ENCODE measurements around the gene PLTP.

DNA sequence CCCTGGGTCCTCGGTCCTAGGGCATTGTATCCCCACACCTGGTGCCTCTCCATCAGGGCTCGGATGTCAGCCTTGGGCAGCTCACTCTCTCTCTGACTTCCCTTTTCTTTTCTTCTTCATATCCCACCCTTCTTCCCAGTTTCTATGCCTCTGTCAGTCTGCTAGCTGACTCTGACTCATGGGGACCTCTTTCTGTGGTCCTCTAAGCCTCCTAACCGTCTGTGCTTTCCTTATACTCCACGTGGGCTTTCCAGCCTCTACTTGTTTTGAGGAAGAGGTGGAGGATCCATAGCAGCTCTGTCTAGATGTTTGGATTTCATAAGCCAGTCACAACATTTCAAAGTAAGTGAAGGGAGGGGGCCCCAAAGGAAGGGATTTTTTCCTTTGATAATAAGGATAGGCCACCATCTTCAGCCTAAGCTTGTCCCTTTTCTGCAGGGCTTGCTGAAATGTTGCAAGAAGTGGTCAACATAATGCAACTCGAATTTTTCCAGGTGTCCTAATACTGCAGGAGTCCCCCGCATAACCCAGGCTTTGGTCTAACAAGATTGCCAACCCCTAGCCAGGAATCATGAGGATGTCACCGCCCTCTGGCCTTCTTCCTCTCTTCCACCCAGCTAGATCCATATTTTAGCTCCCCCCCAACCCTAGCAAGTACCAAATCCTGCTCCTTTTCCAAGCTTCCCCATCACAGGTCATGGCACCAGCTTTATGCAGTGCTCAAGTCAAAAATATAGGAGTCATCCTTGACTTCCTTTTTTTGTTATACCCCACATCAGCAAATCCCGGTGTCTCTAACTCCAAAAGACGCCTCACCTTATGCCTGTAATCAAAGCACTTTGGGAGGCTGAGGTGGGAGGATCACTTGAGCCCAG is 8.7 kb upstream of the PLTP start:
- no peak for TF ChIP-seq FOSL1 (IDR thresholded peaks at IDR 0.05; ENCODE audit: low read depth)
- no peak for TF ChIP-seq EZH2 (IDR thresholded peaks at IDR 0.05)
- no peak for TF ChIP-seq POLR2AphosphoS5 (IDR thresholded peaks at IDR 0.05; ENCODE audit: low read depth, low read length)
- TF ChIP-seq, protein P1, sequence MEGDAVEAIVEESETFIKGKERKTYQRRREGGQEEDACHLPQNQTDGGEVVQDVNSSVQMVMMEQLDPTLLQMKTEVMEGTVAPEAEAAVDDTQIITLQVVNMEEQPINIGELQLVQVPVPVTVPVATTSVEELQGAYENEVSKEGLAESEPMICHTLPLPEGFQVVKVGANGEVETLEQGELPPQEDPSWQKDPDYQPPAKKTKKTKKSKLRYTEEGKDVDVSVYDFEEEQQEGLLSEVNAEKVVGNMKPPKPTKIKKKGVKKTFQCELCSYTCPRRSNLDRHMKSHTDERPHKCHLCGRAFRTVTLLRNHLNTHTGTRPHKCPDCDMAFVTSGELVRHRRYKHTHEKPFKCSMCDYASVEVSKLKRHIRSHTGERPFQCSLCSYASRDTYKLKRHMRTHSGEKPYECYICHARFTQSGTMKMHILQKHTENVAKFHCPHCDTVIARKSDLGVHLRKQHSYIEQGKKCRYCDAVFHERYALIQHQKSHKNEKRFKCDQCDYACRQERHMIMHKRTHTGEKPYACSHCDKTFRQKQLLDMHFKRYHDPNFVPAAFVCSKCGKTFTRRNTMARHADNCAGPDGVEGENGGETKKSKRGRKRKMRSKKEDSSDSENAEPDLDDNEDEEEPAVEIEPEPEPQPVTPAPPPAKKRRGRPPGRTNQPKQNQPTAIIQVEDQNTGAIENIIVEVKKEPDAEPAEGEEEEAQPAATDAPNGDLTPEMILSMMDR (IDR thresholded peaks at IDR 0.05 in 2 of 3, conservative IDR thresholded peaks at IDR 0.05 in 1 of 3; ENCODE audit: borderline replicate concordance in 1 of 3, insufficient read depth in 1 of 3, low read depth in 2 of 3, low read length in 2 of 3): no peak
- no peak for TF ChIP-seq POLR2A (IDR thresholded peaks at IDR 0.05; ENCODE audit: borderline replicate concordance, extremely low read depth, insufficient read depth, insufficient read length)
- TF ChIP-seq, protein P2, sequence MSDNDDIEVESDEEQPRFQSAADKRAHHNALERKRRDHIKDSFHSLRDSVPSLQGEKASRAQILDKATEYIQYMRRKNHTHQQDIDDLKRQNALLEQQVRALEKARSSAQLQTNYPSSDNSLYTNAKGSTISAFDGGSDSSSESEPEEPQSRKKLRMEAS (IDR thresholded peaks at IDR 0.05): no peak
- no peak for TF ChIP-seq RAD21 (IDR thresholded peaks at IDR 0.05; ENCODE audit: low read depth)
- TF ChIP-seq JUND (IDR thresholded peaks at IDR 0.05): no peak
- no peak for TF ChIP-seq ZNF274 (IDR thresholded peaks at IDR 0.05; ENCODE audit: low read depth, low read length)
- TF ChIP-seq ELF1 (IDR thresholded peaks at IDR 0.05; ENCODE audit: borderline replicate concordance, low read depth): no peak
- TF ChIP-seq, protein P3, sequence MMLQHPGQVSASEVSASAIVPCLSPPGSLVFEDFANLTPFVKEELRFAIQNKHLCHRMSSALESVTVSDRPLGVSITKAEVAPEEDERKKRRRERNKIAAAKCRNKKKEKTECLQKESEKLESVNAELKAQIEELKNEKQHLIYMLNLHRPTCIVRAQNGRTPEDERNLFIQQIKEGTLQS (IDR thresholded peaks at IDR 0.05): no peak
- TF ChIP-seq, protein P4, sequence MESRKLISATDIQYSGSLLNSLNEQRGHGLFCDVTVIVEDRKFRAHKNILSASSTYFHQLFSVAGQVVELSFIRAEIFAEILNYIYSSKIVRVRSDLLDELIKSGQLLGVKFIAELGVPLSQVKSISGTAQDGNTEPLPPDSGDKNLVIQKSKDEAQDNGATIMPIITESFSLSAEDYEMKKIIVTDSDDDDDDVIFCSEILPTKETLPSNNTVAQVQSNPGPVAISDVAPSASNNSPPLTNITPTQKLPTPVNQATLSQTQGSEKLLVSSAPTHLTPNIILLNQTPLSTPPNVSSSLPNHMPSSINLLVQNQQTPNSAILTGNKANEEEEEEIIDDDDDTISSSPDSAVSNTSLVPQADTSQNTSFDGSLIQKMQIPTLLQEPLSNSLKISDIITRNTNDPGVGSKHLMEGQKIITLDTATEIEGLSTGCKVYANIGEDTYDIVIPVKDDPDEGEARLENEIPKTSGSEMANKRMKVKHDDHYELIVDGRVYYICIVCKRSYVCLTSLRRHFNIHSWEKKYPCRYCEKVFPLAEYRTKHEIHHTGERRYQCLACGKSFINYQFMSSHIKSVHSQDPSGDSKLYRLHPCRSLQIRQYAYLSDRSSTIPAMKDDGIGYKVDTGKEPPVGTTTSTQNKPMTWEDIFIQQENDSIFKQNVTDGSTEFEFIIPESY (IDR thresholded peaks at IDR 0.05; ENCODE audit: extremely low read depth, insufficient replicate concordance, low read length): no peak
- no peak for TF ChIP-seq SIN3A (IDR thresholded peaks at IDR 0.05; ENCODE audit: low read depth)

All from HCT116 (cell line).